Measurements from ENCODE around the gene BTNL9.
"Not testable (repeated sequence)": the region's sequence is repeated elsewhere in the genome, so short reads cannot be mapped to it uniquely, and the experiment has no call there.

BTNL9 gene

GRCh38 chr5:181039931-181040630 lies at the start of gene BTNL9:
TSS of gene BTNL9 (plus strand) at chr5:181040266. CDS start at chr5:181045490, 5,224 bp downstream.
- no peak for DNase-seq

- no peak for DNase-seq
These were observed 49.2 kb upstream of the BTNL9 start for GRCh38 chr5:180990882-180991242.

- no peak for DNase-seq
These were observed 38.1 kb upstream of the BTNL9 start for GRCh38 chr5:181001947-181002346.

- DNase-seq: no peak
These were observed 34.3 kb upstream of the BTNL9 start for GRCh38 chr5:181005791-181006190.

- no peak for DNase-seq
These were observed 31.9 kb upstream of the BTNL9 start for GRCh38 chr5:181008136-181008535.

GRCh38 chr5:181010018-181010417 lies 30.0 kb upstream of the BTNL9 start:
- DNase-seq: not testable (repeated sequence)

- not testable (repeated sequence) for DNase-seq
These were observed 25.4 kb upstream of the BTNL9 start for GRCh38 chr5:181014654-181015053.

GRCh38 chr5:181017448-181017847 lies 22.6 kb upstream of the BTNL9 start:
- DNase-seq: not testable (repeated sequence)

- no peak for DNase-seq
These were observed 19.4 kb upstream of the BTNL9 start for GRCh38 chr5:181020688-181021087.

- DNase-seq: no peak
These were observed 15.6 kb upstream of the BTNL9 start for GRCh38 chr5:181024245-181025064.

GRCh38 chr5:181027452-181028031 lies 12.5 kb upstream of the BTNL9 start:
- DNase-seq: no peak

- DNase-seq: no peak
These were observed 11.8 kb upstream of the BTNL9 start for GRCh38 chr5:181028032-181028819.

GRCh38 chr5:181031716-181032115 lies 8.3 kb upstream of the BTNL9 start:
- no peak for DNase-seq

GRCh38 chr5:181035991-181036815 lies 3.9 kb upstream of the BTNL9 start:
- DNase-seq: no peak

- no peak for DNase-seq
These were observed 3.2 kb upstream of the BTNL9 start for GRCh38 chr5:181036816-181037364.

- DNase-seq: no peak
These were observed 2.7 kb upstream of the BTNL9 start for GRCh38 chr5:181037365-181037861.

GRCh38 chr5:181039471-181039870 lies 595 bp upstream of the BTNL9 start:
- DNase-seq: no peak

- no peak for DNase-seq
These were observed 522 bp downstream of the BTNL9 start for GRCh38 chr5:181040631-181040945.

GRCh38 chr5:181041043-181041442 lies 977 bp downstream of the BTNL9 start:
- DNase-seq: no peak

- DNase-seq: no peak
These were observed 2.1 kb downstream of the BTNL9 start for GRCh38 chr5:181042036-181042713.

GRCh38 chr5:181042722-181043121 lies 2.7 kb downstream of the BTNL9 start:
- no peak for DNase-seq

All from NCI-H526 (cell line).